ENCODE results near the gene FCGBP. TPM values are rescaled to one million over a fixed set of nuclear protein-coding genes. Genes with fewer than 3 reads are reported as not detected.

FCGBP gene
- total RNA-seq (ENCODE audit: unreplicated experiment), result 0.49 TPM
- long read RNA-seq, result 0 reads

GRCh38 chr19:39934584-39935363, at the start of gene FCGBP:
Gene FCGBP (minus strand): TSS chr19:39934634.
- TF ChIP-seq, protein P1, sequence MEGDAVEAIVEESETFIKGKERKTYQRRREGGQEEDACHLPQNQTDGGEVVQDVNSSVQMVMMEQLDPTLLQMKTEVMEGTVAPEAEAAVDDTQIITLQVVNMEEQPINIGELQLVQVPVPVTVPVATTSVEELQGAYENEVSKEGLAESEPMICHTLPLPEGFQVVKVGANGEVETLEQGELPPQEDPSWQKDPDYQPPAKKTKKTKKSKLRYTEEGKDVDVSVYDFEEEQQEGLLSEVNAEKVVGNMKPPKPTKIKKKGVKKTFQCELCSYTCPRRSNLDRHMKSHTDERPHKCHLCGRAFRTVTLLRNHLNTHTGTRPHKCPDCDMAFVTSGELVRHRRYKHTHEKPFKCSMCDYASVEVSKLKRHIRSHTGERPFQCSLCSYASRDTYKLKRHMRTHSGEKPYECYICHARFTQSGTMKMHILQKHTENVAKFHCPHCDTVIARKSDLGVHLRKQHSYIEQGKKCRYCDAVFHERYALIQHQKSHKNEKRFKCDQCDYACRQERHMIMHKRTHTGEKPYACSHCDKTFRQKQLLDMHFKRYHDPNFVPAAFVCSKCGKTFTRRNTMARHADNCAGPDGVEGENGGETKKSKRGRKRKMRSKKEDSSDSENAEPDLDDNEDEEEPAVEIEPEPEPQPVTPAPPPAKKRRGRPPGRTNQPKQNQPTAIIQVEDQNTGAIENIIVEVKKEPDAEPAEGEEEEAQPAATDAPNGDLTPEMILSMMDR (IDR thresholded peaks at IDR 0.05; ENCODE audit: partially characterized antibody, unreplicated experiment), result no peak
- Mint-ChIP-seq H3K4me3 (ENCODE audit: unreplicated experiment) (no peak within 1 kb of the TSS), H3K27me3 (ENCODE audit: unreplicated experiment) (no peaks in the 10 kb centered on the region), H3K4me1 (ENCODE audit: low read depth, unreplicated experiment) (no peaks in the 10 kb centered on the region), H3K36me3 (ENCODE audit: unreplicated experiment) (no peaks in the 10 kb centered on the region), H3K9me3 (ENCODE audit: unreplicated experiment) (peaks cover under 1% of the 10 kb centered on the region), H3K27ac (ENCODE audit: unreplicated experiment) (no peak within 1 kb of the TSS)
- DNase-seq, result no peak

- Mint-ChIP-seq H3K4me1 (ENCODE audit: low read depth, unreplicated experiment) (no peaks in the 10 kb centered on the region), H3K9me3 (ENCODE audit: unreplicated experiment) (peaks cover 10% of the 10 kb centered on the region), H3K27ac (ENCODE audit: unreplicated experiment) (no peak overlapping the region), H3K36me3 (ENCODE audit: unreplicated experiment) (peaks cover 36% of the 10 kb centered on the region), H3K27me3 (ENCODE audit: unreplicated experiment) (peaks cover 1% of the 10 kb centered on the region), H3K4me3 (ENCODE audit: unreplicated experiment) (no peak overlapping the region)
- no peak for DNase-seq
- TF ChIP-seq, protein P1 (IDR thresholded peaks at IDR 0.05; ENCODE audit: partially characterized antibody, unreplicated experiment), result no peak
These were observed 49.4 kb upstream of the FCGBP start for GRCh38 chr19:39983695-39984300.

DNA sequence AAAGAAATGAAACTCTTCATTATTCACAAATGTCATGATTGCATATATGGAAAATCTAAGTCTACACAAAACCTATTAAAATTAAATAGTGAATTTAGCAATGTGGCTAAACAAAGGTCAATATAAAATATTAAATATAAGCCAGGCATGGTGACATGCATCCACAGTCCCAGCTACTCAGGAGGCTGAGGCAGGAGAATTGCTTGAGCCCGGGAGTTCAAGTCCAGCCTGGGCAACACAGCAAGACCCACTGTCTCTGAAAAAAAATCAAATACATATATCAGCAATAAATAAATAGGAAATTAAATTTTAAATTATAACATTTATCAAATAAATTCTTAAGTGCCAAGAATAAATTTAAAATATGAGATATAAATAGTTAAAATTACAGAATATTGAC, 48.4 kb upstream of the FCGBP start:
- TF ChIP-seq, protein P1 (IDR thresholded peaks at IDR 0.05; ENCODE audit: partially characterized antibody, unreplicated experiment), result no peak
- peaks cover 10% of the 10 kb centered on the region for H3K9me3 Mint-ChIP-seq (ENCODE audit: unreplicated experiment)
- H3K36me3 Mint-ChIP-seq (ENCODE audit: unreplicated experiment), result peaks cover 36% of the 10 kb centered on the region
- H3K4me3 Mint-ChIP-seq (ENCODE audit: unreplicated experiment), result no peak overlapping the region
- no peak for DNase-seq
- H3K27ac Mint-ChIP-seq (ENCODE audit: unreplicated experiment), result no peak overlapping the region
- peaks cover 1% of the 10 kb centered on the region for H3K27me3 Mint-ChIP-seq (ENCODE audit: unreplicated experiment)
- H3K4me1 Mint-ChIP-seq (ENCODE audit: low read depth, unreplicated experiment), result no peaks in the 10 kb centered on the region

DNA sequence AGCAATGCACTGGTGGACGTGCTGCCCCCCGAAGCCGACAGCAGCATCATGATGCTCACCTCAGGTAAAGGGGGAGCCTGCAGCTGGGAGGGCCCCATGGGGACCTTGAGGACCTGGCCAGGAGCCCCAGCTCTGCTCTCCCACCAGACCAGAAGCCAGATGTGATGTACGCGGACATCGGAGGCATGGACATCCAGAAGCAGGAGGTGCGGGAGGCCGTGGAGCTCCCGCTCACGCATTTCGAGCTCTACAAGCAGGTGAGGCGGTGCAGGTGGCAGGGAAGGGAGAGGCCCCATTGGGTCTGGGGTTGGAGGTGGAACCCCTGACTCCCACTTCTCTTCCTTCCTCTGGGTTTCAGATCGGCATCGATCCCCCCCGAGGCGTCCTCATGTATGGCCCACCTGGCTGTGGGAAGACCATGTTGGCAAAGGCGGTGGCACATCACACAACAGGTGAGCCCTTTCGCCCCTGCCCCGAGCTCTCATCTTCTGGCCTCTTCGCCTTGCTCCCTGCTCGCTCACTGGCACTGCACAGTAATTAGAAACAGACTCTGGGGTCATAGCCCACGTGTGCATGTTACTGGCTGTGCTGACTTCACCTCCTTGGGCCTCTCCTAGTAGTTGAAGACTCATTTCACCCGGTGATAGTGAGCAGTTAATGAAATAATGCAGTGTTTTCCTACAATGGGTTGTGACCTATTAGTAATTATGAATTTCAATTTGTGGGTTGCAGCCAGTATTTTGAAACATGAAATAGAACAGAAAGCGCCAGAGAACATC, 40.1 kb upstream of the FCGBP start:
- no peak for DNase-seq
- peaks cover 2% of the 10 kb centered on the region for H3K27me3 Mint-ChIP-seq (ENCODE audit: unreplicated experiment)
- peaks cover 5% of the 10 kb centered on the region for H3K4me1 Mint-ChIP-seq (ENCODE audit: low read depth, unreplicated experiment)
- H3K36me3 Mint-ChIP-seq (ENCODE audit: unreplicated experiment), result peaks cover 10% of the 10 kb centered on the region
- peaks cover 19% of the 10 kb centered on the region for H3K9me3 Mint-ChIP-seq (ENCODE audit: unreplicated experiment)
- H3K4me3 Mint-ChIP-seq (ENCODE audit: unreplicated experiment), result no peak overlapping the region
- TF ChIP-seq, protein P1 (IDR thresholded peaks at IDR 0.05; ENCODE audit: partially characterized antibody, unreplicated experiment), result no peak
- H3K27ac Mint-ChIP-seq (ENCODE audit: unreplicated experiment), result no peak overlapping the region
